Mesenchymal stem cell (in vitro differentiated cells and primary cell): ENCODE measurements around the gene RNF31.

Experiments used
- DNase-seq: peaks from one replicate; pipeline ENCODE4 v3.0.0-alpha.2; 2013
- H2AFZ ChIP-seq: one replicate; pipeline ENCODE4 v1.6.1; 2013; ENCODE audit warnings: low read depth, mild to moderate bottlenecking, control low read depth, inconsistent platforms, low read length, moderate library complexity
- H2AK5ac ChIP-seq: 2 replicates; pipeline ENCODE4 v1.6.1; 2013; ENCODE audit warnings: low read length, moderate library complexity, mild to moderate bottlenecking, inconsistent platforms; ENCODE audit not compliant: severe bottlenecking
- H2BK120ac ChIP-seq: one replicate; pipeline ENCODE4 v1.6.1; 2013; ENCODE audit warnings: low read depth, mild to moderate bottlenecking, inconsistent platforms, low read length, moderate library complexity
- H2BK12ac ChIP-seq, 2 experiments: one replicate each; pipeline ENCODE4 v1.6.1; 2013; ENCODE audit warnings: inconsistent platforms in 2 of 2, low read length in 2 of 2, mild to moderate bottlenecking in 2 of 2, moderate library complexity in 2 of 2, control low read depth in 1 of 2
- H2BK15ac ChIP-seq: one replicate; pipeline ENCODE4 v1.6.1; 2013; ENCODE audit warnings: mild to moderate bottlenecking, low read depth, inconsistent platforms; ENCODE audit not compliant: poor library complexity, severe bottlenecking
- H2BK5ac ChIP-seq: 2 replicates; pipeline ENCODE4 v1.6.1; 2013; ENCODE audit warnings: low read depth, mild to moderate bottlenecking, low read length, control low read depth, inconsistent platforms; ENCODE audit not compliant: poor library complexity, severe bottlenecking
- H3K14ac ChIP-seq, 2 experiments: one replicate each; pipeline ENCODE4 v1.6.1; 2013; ENCODE audit warnings: inconsistent platforms in 2 of 2, low read length in 2 of 2, control low read depth in 1 of 2, mild to moderate bottlenecking in 1 of 2, moderate library complexity in 1 of 2
- H3K18ac ChIP-seq, 2 experiments: one replicate each; pipeline ENCODE4 v1.6.1; 2013; ENCODE audit warnings: inconsistent platforms in 2 of 2, low read length in 2 of 2, control low read depth in 1 of 2, low read depth in 1 of 2, mild to moderate bottlenecking in 1 of 2
- H3K23ac ChIP-seq, 2 experiments: one replicate each; pipeline ENCODE4 v1.6.1; 2013; ENCODE audit warnings: inconsistent platforms in 2 of 2, low read length in 2 of 2, mild to moderate bottlenecking in 2 of 2, moderate library complexity in 2 of 2, control low read depth in 1 of 2
- H3K27ac ChIP-seq: 2 replicates; pipeline ENCODE4 v1.5.1; 2013; ENCODE audit warnings: mild to moderate bottlenecking, moderate library complexity, low read length, control low read depth, inconsistent platforms; ENCODE audit not compliant: poor library complexity, severe bottlenecking
- H3K27me3 ChIP-seq, 2 experiments: 2 replicates each; pipeline versions ENCODE4 v1.6.1 to v1.7.0; 2013; ENCODE audit warnings: low read length in 2 of 2, mild to moderate bottlenecking in 2 of 2, moderate library complexity in 2 of 2, control low read depth in 1 of 2, inconsistent platforms in 1 of 2; ENCODE audit not compliant: control insufficient read depth in 1 of 2, insufficient read depth in 1 of 2
- H3K36me3 ChIP-seq, 2 experiments: 2 replicates each; pipeline versions ENCODE4 v1.6.1 to v1.7.0; 2013; ENCODE audit warnings: low read length in 2 of 2, control low read depth in 1 of 2, inconsistent platforms in 1 of 2, low read depth in 1 of 2, mild to moderate bottlenecking in 1 of 2; ENCODE audit not compliant: insufficient read depth in 2 of 2, control insufficient read depth in 1 of 2
- H3K4ac ChIP-seq, 2 experiments: one replicate each; pipeline ENCODE4 v1.6.1; 2013; ENCODE audit warnings: inconsistent platforms in 2 of 2, low read length in 2 of 2, mild to moderate bottlenecking in 2 of 2, moderate library complexity in 2 of 2, control low read depth in 1 of 2, low read depth in 1 of 2
- H3K4me1 ChIP-seq: 2 replicates; pipeline ENCODE4 v1.6.1; 2013; ENCODE audit warnings: low read depth, low read length, control low read depth; ENCODE audit not compliant: control insufficient read depth, insufficient read depth
- H3K4me2 ChIP-seq: 2 replicates; pipeline ENCODE4 v1.6.1; 2013; ENCODE audit warnings: low read length, mild to moderate bottlenecking, inconsistent platforms; ENCODE audit not compliant: poor library complexity, severe bottlenecking
- H3K4me3 ChIP-seq, 2 experiments: 2 replicates each; pipeline versions ENCODE4 v1.5.1 to v1.7.0; 2013; ENCODE audit warnings: low read length in 2 of 2, mild to moderate bottlenecking in 2 of 2, control low read depth in 1 of 2, low read depth in 1 of 2; ENCODE audit not compliant: insufficient read depth in 1 of 2
- H3K79me1 ChIP-seq: replicated peaks from 2 replicates; pipeline ENCODE4 v1.6.1; 2013; ENCODE audit warnings: mild to moderate bottlenecking, control low read depth, low read length, inconsistent platforms; ENCODE audit not compliant: poor library complexity, severe bottlenecking
- H3K9ac ChIP-seq: 2 replicates; pipeline ENCODE4 v1.7.0; 2013; ENCODE audit warnings: mild to moderate bottlenecking, low read length, moderate library complexity
- H3K9me3 ChIP-seq: 2 replicates; pipeline ENCODE4 v1.7.0; 2013; ENCODE audit warnings: mild to moderate bottlenecking, low read length; ENCODE audit not compliant: control insufficient read depth
- H4K8ac ChIP-seq: one replicate; pipeline ENCODE4 v1.6.1; 2013; ENCODE audit warnings: inconsistent platforms, mild to moderate bottlenecking, low read length, moderate library complexity
- H4K91ac ChIP-seq: one replicate; pipeline ENCODE4 v1.6.1; 2013; ENCODE audit warnings: mild to moderate bottlenecking, low read length, inconsistent platforms
- WGBS: methylation state at CpG from one replicate; pipeline ENCODE4 v1.1.7; 2013; ENCODE audit warnings: mixed read lengths; 5-methylcytosine and 5-hydroxymethylcytosine counted together

The RNF31 gene

DNA sequence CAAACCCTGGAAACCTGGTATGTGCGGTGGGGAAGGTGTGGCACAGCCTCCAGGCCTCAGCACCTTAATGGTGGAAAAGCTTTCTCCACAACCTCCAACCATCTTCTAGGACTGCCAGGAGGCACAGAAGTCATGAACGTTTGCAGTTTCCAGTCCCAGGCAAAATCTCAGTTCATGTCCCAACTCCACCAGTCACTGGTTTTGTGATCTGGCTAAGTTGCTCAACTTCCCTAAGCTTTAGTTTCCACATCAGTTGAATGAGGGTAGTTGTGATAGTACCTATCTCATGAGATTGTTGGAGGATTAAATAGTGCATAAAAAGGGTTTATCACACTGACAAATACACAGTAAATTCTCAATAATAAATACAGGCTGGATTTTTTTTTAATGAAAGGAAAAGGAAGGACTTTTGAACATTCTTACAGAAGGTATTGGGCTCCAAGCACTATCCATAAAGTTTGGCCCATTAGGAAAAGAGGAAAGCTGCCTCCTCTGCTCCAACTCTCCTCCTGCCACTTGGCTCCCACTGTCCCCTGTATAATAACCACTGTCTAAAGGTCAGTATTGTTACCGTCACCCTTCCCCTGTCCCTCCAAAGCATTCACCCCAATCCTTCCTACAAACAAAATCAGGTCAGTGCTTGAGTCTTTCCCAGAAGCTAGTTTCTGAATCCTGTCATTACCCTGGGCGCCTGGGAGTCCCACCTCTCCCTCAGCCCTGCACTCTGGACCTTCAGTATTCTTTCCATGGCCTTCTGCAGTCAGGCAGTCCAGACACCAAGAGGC lies 46.9 kb upstream of the RNF31 start:
- Histone ChIP-seq H3K23ac (no peak overlapping the region), H2BK12ac (no peak overlapping the region), H2AK5ac (no peak overlapping the region), H3K4me2 (no peak overlapping the region), H3K36me3 (peaks cover 20 to 37% of the 10 kb centered on the region in 2 experiments), H2BK5ac (no peak overlapping the region), H3K4me1 (peaks cover 4% of the 10 kb centered on the region), H3K9ac (no peak overlapping the region), H3K9me3 (no peaks in the 10 kb centered on the region), H3K4me3 (no peak overlapping the region), H3K27me3 (no peaks in the 10 kb centered on the region), H2BK15ac (no peak overlapping the region), H3K18ac (no peak overlapping the region), H4K91ac (no peak overlapping the region), H3K79me1 (peaks cover 11% of the 10 kb centered on the region), H2BK120ac (no peak overlapping the region), H4K8ac (no peak overlapping the region), H2AFZ (no peak overlapping the region), H3K27ac (no peak overlapping the region), H3K14ac (no peak overlapping the region), H3K4ac (no peak overlapping the region)
- WGBS: 93% methylated on average over 4 of the region's 4 CpGs
- DNase-seq: no peak

DNA sequence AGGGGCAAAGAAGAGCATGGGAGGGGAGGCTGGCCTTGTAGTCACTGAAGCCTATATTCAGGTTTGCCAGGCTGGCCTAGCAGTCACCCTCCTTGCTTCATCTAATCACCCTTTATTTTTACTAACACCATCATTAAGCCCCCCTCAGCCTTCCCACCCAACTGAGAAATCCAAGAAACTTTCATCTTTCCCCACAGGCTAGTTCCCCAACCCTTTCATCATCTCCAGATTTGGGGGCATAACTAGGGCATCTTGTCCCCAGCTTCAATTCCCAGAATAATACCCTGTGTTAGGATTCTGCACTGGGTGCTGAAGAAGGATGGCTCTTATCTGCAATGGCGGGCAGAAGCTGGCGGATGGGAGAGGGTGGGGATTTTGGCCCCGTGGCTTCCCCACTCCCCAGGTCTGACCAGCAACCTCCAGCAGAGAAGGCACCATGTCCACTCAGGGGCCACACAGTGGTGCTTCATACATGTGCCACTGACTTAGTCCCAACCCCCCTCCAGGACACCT lies 46.3 kb upstream of the RNF31 start:
- Histone ChIP-seq H4K91ac (no peak overlapping the region), H2BK120ac (no peak overlapping the region), H3K23ac (no peak overlapping the region), H2BK12ac (no peak overlapping the region), H3K36me3 (peaks cover 20 to 37% of the 10 kb centered on the region in 2 experiments), H2BK15ac (no peak overlapping the region), H3K18ac (no peak overlapping the region), H2AK5ac (no peak overlapping the region), H3K4me1 (no peaks in the 10 kb centered on the region), H3K4me2 (no peak overlapping the region), H2AFZ (no peak overlapping the region), H4K8ac (no peak overlapping the region), H3K27me3 (no peaks in the 10 kb centered on the region), H3K79me1 (peaks cover 8% of the 10 kb centered on the region), H3K9me3 (no peaks in the 10 kb centered on the region), H3K9ac (no peak overlapping the region), H2BK5ac (no peak overlapping the region), H3K14ac (no peak overlapping the region), H3K4ac (no peak overlapping the region), H3K27ac (no peak overlapping the region), H3K4me3 (no peak overlapping the region)
- no peak for DNase-seq
- 96% methylated on average over 3 of the region's 3 CpGs for WGBS

DNA sequence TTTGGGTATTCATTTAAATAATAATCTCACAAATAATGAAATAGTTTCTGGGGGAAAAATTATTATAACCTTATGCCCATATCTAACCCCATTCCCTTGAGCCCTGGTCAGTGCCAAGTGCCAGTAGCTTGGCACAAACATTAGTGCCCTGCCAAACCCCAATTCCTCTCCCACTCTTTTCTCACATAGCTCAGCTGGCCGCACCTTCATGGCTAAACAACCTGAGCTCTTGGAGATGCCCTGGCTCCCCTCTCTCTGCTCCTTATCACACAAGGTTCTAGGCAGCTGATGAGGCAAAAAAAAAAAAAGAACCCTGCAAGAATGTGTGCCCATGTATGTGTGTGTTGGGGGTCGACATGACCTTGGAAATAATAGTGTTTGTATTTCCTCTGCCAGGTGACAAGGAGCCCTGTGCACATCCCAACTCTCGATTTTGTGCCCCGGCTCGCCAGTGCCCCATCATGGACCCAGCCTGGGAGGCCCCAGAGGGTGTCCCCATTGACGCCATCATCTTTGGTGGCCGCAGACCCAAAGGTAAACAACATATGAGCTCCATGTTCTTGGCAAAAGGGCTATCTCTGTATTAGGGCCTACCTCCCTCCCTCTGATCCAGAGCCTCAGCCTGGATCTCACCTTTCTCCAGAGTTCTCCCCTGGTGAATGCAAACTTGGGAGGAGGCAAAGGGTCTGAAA lies 44.8 kb upstream of the RNF31 start:
- Histone ChIP-seq H3K23ac (no peak overlapping the region), H3K4me3 (no peak overlapping the region), H3K18ac (no peak overlapping the region), H4K8ac (no peak overlapping the region), H2BK12ac (no peak overlapping the region), H3K4me1 (no peaks in the 10 kb centered on the region), H3K36me3 (peaks cover 20 to 33% of the 10 kb centered on the region in 2 experiments), H3K14ac (no peak overlapping the region), H3K4me2 (no peak overlapping the region), H3K27ac (no peak overlapping the region), H3K9ac (no peak overlapping the region), H2BK5ac (no peak overlapping the region), H2BK120ac (no peak overlapping the region), H2AK5ac (no peak overlapping the region), H3K79me1 (peaks cover 2% of the 10 kb centered on the region), H3K9me3 (no peaks in the 10 kb centered on the region), H2BK15ac (no peak overlapping the region), H3K4ac (no peak overlapping the region), H4K91ac (no peak overlapping the region), H2AFZ (no peak overlapping the region), H3K27me3 (no peaks in the 10 kb centered on the region)
- 90% methylated on average over 7 of the region's 7 CpGs for WGBS
- DNase-seq: no peak

DNA sequence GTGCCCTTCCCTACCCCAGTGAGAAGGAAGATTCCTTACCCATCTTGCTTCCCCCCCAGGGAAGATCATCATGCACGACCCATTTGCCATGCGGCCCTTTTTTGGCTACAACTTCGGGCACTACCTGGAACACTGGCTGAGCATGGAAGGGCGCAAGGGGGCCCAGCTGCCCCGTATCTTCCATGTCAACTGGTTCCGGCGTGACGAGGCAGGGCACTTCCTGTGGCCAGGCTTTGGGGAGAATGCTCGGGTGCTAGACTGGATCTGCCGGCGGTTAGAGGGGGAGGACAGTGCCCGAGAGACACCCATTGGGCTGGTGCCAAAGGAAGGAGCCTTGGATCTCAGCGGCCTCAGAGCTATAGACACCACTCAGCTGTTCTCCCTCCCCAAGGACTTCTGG lies 43.8 kb upstream of the RNF31 start:
- Histone ChIP-seq H2BK12ac (no peak overlapping the region), H2BK120ac (no peak overlapping the region), H3K4me1 (no peaks in the 10 kb centered on the region), H3K4me2 (no peak overlapping the region), H4K91ac (no peak overlapping the region), H2AK5ac (no peak overlapping the region), H3K9me3 (no peaks in the 10 kb centered on the region), H2BK5ac (no peak overlapping the region), H3K36me3 (peaks cover 20 to 26% of the 10 kb centered on the region in 2 experiments), H3K27ac (no peak overlapping the region), H2BK15ac (no peak overlapping the region), H2AFZ (no peak overlapping the region), H3K79me1 (no peaks in the 10 kb centered on the region), H3K9ac (no peak overlapping the region), H3K4ac (no peak overlapping the region), H3K27me3 (no peaks in the 10 kb centered on the region), H4K8ac (no peak overlapping the region), H3K23ac (no peak overlapping the region), H3K14ac (no peak overlapping the region), H3K4me3 (no peak overlapping the region), H3K18ac (no peak overlapping the region)
- DNase-seq: no peak
- WGBS: 98% methylated on average over 13 of the region's 13 CpGs
